ENCODE results near the gene WDR73.

The WDR73 gene

DNA sequence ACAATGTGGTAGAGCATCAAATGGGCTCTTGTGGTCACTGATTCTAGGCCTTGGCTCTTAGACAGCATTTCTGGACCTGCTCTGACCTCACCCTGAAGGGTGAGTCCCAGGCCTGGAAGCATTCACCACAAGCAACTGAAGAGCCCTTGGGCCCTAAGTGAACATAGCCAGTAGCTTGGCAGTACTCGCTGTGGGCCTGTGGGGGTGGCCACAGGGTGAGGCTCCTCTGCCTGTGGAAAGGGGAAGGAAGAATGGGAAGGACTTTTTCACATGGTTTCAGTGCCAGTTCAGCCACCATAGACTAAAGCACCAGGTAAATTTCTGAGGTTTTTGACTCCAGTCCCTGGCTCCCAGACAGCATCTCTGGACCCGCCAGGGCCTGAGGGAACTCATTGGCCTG is 58.4 kb downstream of the WDR73 start:
- no peak for FAIRE-seq
- DNase-seq (ENCODE audit: insufficient read length, low spot score), result no peak
- no peak for TF ChIP-seq POLR2A (IDR thresholded peaks at IDR 0.05; ENCODE audit: low read depth, low read length)

DNA sequence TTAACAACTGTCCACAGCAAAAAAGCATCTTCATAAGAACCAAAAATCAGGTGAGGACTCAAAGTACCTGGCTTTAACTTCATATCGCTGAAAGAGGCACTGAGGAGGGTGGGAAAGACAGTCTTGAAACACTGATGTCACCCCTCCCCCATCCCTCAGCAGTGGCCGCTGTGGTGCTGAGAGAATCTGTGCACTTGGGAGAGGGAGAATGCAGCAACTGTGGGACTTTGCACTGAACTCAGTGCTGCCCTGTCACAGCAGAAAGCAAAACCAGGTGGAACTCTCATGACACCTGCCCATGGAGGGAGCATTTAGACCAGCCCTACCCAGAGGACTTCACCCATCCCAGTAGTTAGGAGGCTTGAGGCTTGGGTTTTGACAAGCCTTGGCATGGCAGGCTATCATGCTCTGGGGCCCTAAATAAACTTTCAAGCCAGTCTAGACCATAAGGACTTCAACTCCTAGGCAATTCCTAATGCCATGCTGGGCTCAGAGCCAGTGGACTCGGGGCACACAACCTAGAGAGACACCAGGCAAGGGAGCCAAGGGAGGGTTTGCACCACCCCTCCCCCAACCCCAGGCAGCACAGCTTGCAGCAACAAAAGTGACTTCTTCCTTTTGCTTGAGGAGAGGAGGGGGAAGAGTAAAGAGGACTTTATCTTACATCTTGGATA is 59.3 kb downstream of the WDR73 start:
- no peak for FAIRE-seq
- no peak for DNase-seq (ENCODE audit: insufficient read length, low spot score)
- no peak for TF ChIP-seq TAF1 (IDR thresholded peaks at IDR 0.05; ENCODE audit: low read depth, low read length)
- TF ChIP-seq POLR2AphosphoS5 (IDR thresholded peaks at IDR 0.05; ENCODE audit: low read depth, low read length), result no peak
- no peak for TF ChIP-seq POLR2A (IDR thresholded peaks at IDR 0.05; ENCODE audit: low read depth, low read length)
- TF ChIP-seq PAX5 (IDR thresholded peaks at IDR 0.05; ENCODE audit: insufficient read depth, low read length, severe bottlenecking), result no peak
- no peak for TF ChIP-seq SPI1 (IDR thresholded peaks at IDR 0.05; ENCODE audit: low read depth, low read length)
- TF ChIP-seq POU2F2 (IDR thresholded peaks at IDR 0.05; ENCODE audit: low read depth, low read length), result no peak

DNA sequence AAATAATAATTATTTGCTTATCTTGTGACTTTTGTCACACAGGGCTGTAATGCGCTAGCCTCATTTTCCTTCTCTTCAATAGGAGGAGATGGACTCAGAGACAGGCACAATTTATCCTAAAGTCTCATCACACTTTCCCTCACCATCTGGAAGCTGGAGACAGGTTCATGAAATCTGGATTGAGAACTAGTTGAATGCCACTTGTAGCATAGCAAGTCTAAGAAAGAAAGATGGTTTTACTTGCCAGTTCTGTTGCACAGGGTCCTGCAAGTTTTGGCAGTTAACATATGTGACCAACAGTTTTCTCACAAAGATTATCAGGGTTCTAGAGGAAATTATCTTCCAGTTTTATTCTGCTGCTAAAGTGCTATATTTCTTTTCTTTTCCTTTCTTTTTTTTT is 62.3 kb downstream of the WDR73 start:
- TF ChIP-seq POLR2A (IDR thresholded peaks at IDR 0.05; ENCODE audit: low read depth, low read length) (no peak), PAX5 (IDR thresholded peaks at IDR 0.05; ENCODE audit: insufficient read depth, low read length, severe bottlenecking) (no peak), POLR2AphosphoS5 (IDR thresholded peaks at IDR 0.05; ENCODE audit: low read depth, low read length) (no peak), POU2F2 (IDR thresholded peaks at IDR 0.05; ENCODE audit: low read depth, low read length) (no peak), TAF1 (IDR thresholded peaks at IDR 0.05; ENCODE audit: low read depth, low read length) (no peak), SPI1 (IDR thresholded peaks at IDR 0.05; ENCODE audit: low read depth, low read length) (no peak)
- FAIRE-seq (no peak), DNase-seq (ENCODE audit: insufficient read length, low spot score) (no peak)

DNA sequence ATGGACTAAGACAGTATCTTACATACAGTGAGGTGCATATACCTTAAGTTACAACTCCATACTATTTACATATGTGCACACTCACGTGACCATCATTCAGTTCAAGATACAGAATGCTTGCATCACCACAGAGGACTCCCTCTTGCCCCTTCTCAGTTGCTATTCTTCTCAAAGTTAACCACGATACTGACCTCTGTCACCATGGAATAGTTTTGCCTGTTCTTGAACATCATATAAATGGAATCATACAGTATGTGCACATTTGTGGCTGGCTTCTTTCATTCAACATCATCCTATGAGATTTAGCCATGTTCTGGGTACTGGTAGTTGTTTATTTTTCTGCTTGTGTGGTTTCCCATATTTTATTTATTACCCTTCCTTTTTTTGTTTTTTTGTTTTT is 63.7 kb downstream of the WDR73 start:
- DNase-seq (ENCODE audit: insufficient read length, low spot score) (no peak), FAIRE-seq (no peak)
- no peak for TF ChIP-seq POU2F2 (IDR thresholded peaks at IDR 0.05; ENCODE audit: low read depth, low read length)
- TF ChIP-seq PAX5 (IDR thresholded peaks at IDR 0.05; ENCODE audit: insufficient read depth, low read length, severe bottlenecking), result no peak
- no peak for TF ChIP-seq POLR2AphosphoS5 (IDR thresholded peaks at IDR 0.05; ENCODE audit: low read depth, low read length)
- no peak for TF ChIP-seq TAF1 (IDR thresholded peaks at IDR 0.05; ENCODE audit: low read depth, low read length)

Measured in GM12891 (cell line).